ENCODE results near the gene EMP1.
"Not testable (repeated sequence)": the region's sequence is repeated elsewhere in the genome, so short reads cannot be mapped to it uniquely, and the experiment has no call there.

EMP1 gene

GRCh38 chr12:13257356-13257875, 60.9 kb downstream of the EMP1 start:
- no peak for DNase-seq (ENCODE audit: low read depth in 3 of 3)

- DNase-seq (ENCODE audit: low read depth in 3 of 3), result no peak
Measured at GRCh38 chr12:13258197-13258596, 61.7 kb downstream of the EMP1 start.

- DNase-seq (ENCODE audit: low read depth in 3 of 3), result no peak
Measured at GRCh38 chr12:13258717-13259119, 62.2 kb downstream of the EMP1 start.

- DNase-seq (ENCODE audit: low read depth in 3 of 3), result not testable (repeated sequence)
Measured at GRCh38 chr12:13259625-13260024, 63.1 kb downstream of the EMP1 start.

GRCh38 chr12:13267826-13268225, 71.3 kb downstream of the EMP1 start:
- not testable (repeated sequence) for DNase-seq (ENCODE audit: low read depth in 3 of 3)

GRCh38 chr12:13268581-13268980, 72.1 kb downstream of the EMP1 start:
- no peak for DNase-seq (ENCODE audit: low read depth in 3 of 3)
